Mesenchymal stem cell (in vitro differentiated cells and primary cell): ENCODE data around the gene MDH1.
"Not testable (repeated sequence)": the region's sequence is repeated elsewhere in the genome, so short reads cannot be mapped to it uniquely, and the experiment has no call there.

ENCODE experiments used
- DNase-seq: peaks from one replicate; pipeline ENCODE4 v3.0.0-alpha.2; 2013
- H2AFZ ChIP-seq: one replicate; pipeline ENCODE4 v1.6.1; 2013; ENCODE audit warnings: low read depth, mild to moderate bottlenecking, control low read depth, inconsistent platforms, low read length, moderate library complexity
- H2AK5ac ChIP-seq: 2 replicates; pipeline ENCODE4 v1.6.1; 2013; ENCODE audit warnings: low read length, moderate library complexity, mild to moderate bottlenecking, inconsistent platforms; ENCODE audit not compliant: severe bottlenecking
- H2BK120ac ChIP-seq: one replicate; pipeline ENCODE4 v1.6.1; 2013; ENCODE audit warnings: low read depth, mild to moderate bottlenecking, inconsistent platforms, low read length, moderate library complexity
- H2BK12ac ChIP-seq, 2 experiments: one replicate each; pipeline ENCODE4 v1.6.1; 2013; ENCODE audit warnings: inconsistent platforms in 2 of 2, low read length in 2 of 2, mild to moderate bottlenecking in 2 of 2, moderate library complexity in 2 of 2, control low read depth in 1 of 2
- H2BK15ac ChIP-seq: one replicate; pipeline ENCODE4 v1.6.1; 2013; ENCODE audit warnings: mild to moderate bottlenecking, low read depth, inconsistent platforms; ENCODE audit not compliant: poor library complexity, severe bottlenecking
- H2BK5ac ChIP-seq: 2 replicates; pipeline ENCODE4 v1.6.1; 2013; ENCODE audit warnings: low read depth, mild to moderate bottlenecking, low read length, control low read depth, inconsistent platforms; ENCODE audit not compliant: poor library complexity, severe bottlenecking
- H3K14ac ChIP-seq, 2 experiments: one replicate each; pipeline ENCODE4 v1.6.1; 2013; ENCODE audit warnings: inconsistent platforms in 2 of 2, low read length in 2 of 2, control low read depth in 1 of 2, mild to moderate bottlenecking in 1 of 2, moderate library complexity in 1 of 2
- H3K18ac ChIP-seq, 2 experiments: one replicate each; pipeline ENCODE4 v1.6.1; 2013; ENCODE audit warnings: inconsistent platforms in 2 of 2, low read length in 2 of 2, control low read depth in 1 of 2, low read depth in 1 of 2, mild to moderate bottlenecking in 1 of 2
- H3K23ac ChIP-seq, 2 experiments: one replicate each; pipeline ENCODE4 v1.6.1; 2013; ENCODE audit warnings: inconsistent platforms in 2 of 2, low read length in 2 of 2, mild to moderate bottlenecking in 2 of 2, moderate library complexity in 2 of 2, control low read depth in 1 of 2
- H3K27ac ChIP-seq: 2 replicates; pipeline ENCODE4 v1.5.1; 2013; ENCODE audit warnings: mild to moderate bottlenecking, moderate library complexity, low read length, control low read depth, inconsistent platforms; ENCODE audit not compliant: poor library complexity, severe bottlenecking
- H3K27me3 ChIP-seq, 2 experiments: 2 replicates each; pipeline versions ENCODE4 v1.6.1 to v1.7.0; 2013; ENCODE audit warnings: low read length in 2 of 2, mild to moderate bottlenecking in 2 of 2, moderate library complexity in 2 of 2, control low read depth in 1 of 2, inconsistent platforms in 1 of 2; ENCODE audit not compliant: control insufficient read depth in 1 of 2, insufficient read depth in 1 of 2
- H3K36me3 ChIP-seq, 2 experiments: 2 replicates each; pipeline versions ENCODE4 v1.6.1 to v1.7.0; 2013; ENCODE audit warnings: low read length in 2 of 2, control low read depth in 1 of 2, inconsistent platforms in 1 of 2, low read depth in 1 of 2, mild to moderate bottlenecking in 1 of 2; ENCODE audit not compliant: insufficient read depth in 2 of 2, control insufficient read depth in 1 of 2
- H3K4ac ChIP-seq, 2 experiments: one replicate each; pipeline ENCODE4 v1.6.1; 2013; ENCODE audit warnings: inconsistent platforms in 2 of 2, low read length in 2 of 2, mild to moderate bottlenecking in 2 of 2, moderate library complexity in 2 of 2, control low read depth in 1 of 2, low read depth in 1 of 2
- H3K4me1 ChIP-seq: 2 replicates; pipeline ENCODE4 v1.6.1; 2013; ENCODE audit warnings: low read depth, low read length, control low read depth; ENCODE audit not compliant: control insufficient read depth, insufficient read depth
- H3K4me2 ChIP-seq: 2 replicates; pipeline ENCODE4 v1.6.1; 2013; ENCODE audit warnings: low read length, mild to moderate bottlenecking, inconsistent platforms; ENCODE audit not compliant: poor library complexity, severe bottlenecking
- H3K4me3 ChIP-seq, 2 experiments: 2 replicates each; pipeline versions ENCODE4 v1.5.1 to v1.7.0; 2013; ENCODE audit warnings: low read length in 2 of 2, mild to moderate bottlenecking in 2 of 2, control low read depth in 1 of 2, low read depth in 1 of 2; ENCODE audit not compliant: insufficient read depth in 1 of 2
- H3K79me1 ChIP-seq: replicated peaks from 2 replicates; pipeline ENCODE4 v1.6.1; 2013; ENCODE audit warnings: mild to moderate bottlenecking, control low read depth, low read length, inconsistent platforms; ENCODE audit not compliant: poor library complexity, severe bottlenecking
- H3K9ac ChIP-seq: 2 replicates; pipeline ENCODE4 v1.7.0; 2013; ENCODE audit warnings: mild to moderate bottlenecking, low read length, moderate library complexity
- H3K9me3 ChIP-seq: 2 replicates; pipeline ENCODE4 v1.7.0; 2013; ENCODE audit warnings: mild to moderate bottlenecking, low read length; ENCODE audit not compliant: control insufficient read depth
- H4K8ac ChIP-seq: one replicate; pipeline ENCODE4 v1.6.1; 2013; ENCODE audit warnings: inconsistent platforms, mild to moderate bottlenecking, low read length, moderate library complexity
- H4K91ac ChIP-seq: one replicate; pipeline ENCODE4 v1.6.1; 2013; ENCODE audit warnings: mild to moderate bottlenecking, low read length, inconsistent platforms
- WGBS: methylation state at CpG from one replicate; pipeline ENCODE4 v1.1.7; 2013; ENCODE audit warnings: mixed read lengths; 5-methylcytosine and 5-hydroxymethylcytosine counted together

MDH1 gene

GRCh38 chr2:63619328-63619727 lies 30.6 kb downstream of the MDH1 start:
- no peaks in the 10 kb centered on the region for H3K79me1 ChIP-seq
- H2BK15ac ChIP-seq: no peak overlapping the region
- H3K4me1 ChIP-seq: peaks cover 4% of the 10 kb centered on the region
- no peak overlapping the region for H3K18ac ChIP-seq
- H2BK120ac ChIP-seq: no peak overlapping the region
- no peak overlapping the region for H2BK5ac ChIP-seq
- no peak overlapping the region for H2AFZ ChIP-seq
- H3K27ac ChIP-seq: no peak overlapping the region
- no peak overlapping the region for H3K4me3 ChIP-seq
- WGBS: 100% methylated on average over 1 of the region's 2 CpGs
- no peak overlapping the region for H4K91ac ChIP-seq
- H4K8ac ChIP-seq: no peak overlapping the region
- H3K14ac ChIP-seq: no peak overlapping the region
- no peak overlapping the region for H2AK5ac ChIP-seq
- H3K4ac ChIP-seq: no peak overlapping the region
- no peak overlapping the region for H3K4me2 ChIP-seq
- no peaks in the 10 kb centered on the region for H3K9me3 ChIP-seq
- no peaks in the 10 kb centered on the region for H3K27me3 ChIP-seq
- no peak overlapping the region for H3K23ac ChIP-seq
- H3K36me3 ChIP-seq: no peaks in the 10 kb centered on the region
- no peak overlapping the region for H3K9ac ChIP-seq
- DNase-seq: no peak
- H2BK12ac ChIP-seq: no peak overlapping the region

GRCh38 chr2:63622751-63623150 lies 34.0 kb downstream of the MDH1 start:
- no peak overlapping the region for H3K9ac ChIP-seq
- WGBS: 98% methylated on average over 31 of the region's 31 CpGs
- no peaks in the 10 kb centered on the region for H3K79me1 ChIP-seq

GRCh38 chr2:63623763-63624162 lies 35.0 kb downstream of the MDH1 start:
- not testable (repeated sequence) for H2BK5ac ChIP-seq, H2BK15ac ChIP-seq, H3K14ac ChIP-seq, H3K18ac ChIP-seq, H3K4me3 ChIP-seq, H2BK12ac ChIP-seq, H3K27me3 ChIP-seq, H2AK5ac ChIP-seq, H3K27ac ChIP-seq, H2BK120ac ChIP-seq, H4K8ac ChIP-seq, H3K4ac ChIP-seq, H3K36me3 ChIP-seq, H3K4me1 ChIP-seq, H3K79me1 ChIP-seq, H3K23ac ChIP-seq, H2AFZ ChIP-seq, H3K9me3 ChIP-seq, H3K4me2 ChIP-seq, H4K91ac ChIP-seq, H3K9ac ChIP-seq, DNase-seq
- 88% methylated on average over 2 of the region's 2 CpGs for WGBS

More at GRCh38 chr2:63622751-63623150, 34.0 kb downstream of the MDH1 start:
- Histone ChIP-seq H3K27me3 (no peaks in the 10 kb centered on the region), H3K4me3 (peak overlapping the region in 1 of 2 experiments; percentile 28), H2BK12ac (no peak overlapping the region), H3K4me1 (no peaks in the 10 kb centered on the region), H3K27ac (no peak overlapping the region), H3K14ac (no peak overlapping the region), H3K9me3 (peaks cover 3% of the 10 kb centered on the region), H3K4me2 (no peak overlapping the region), H4K8ac (no peak overlapping the region), H4K91ac (no peak overlapping the region), H2BK15ac (no peak overlapping the region), H3K18ac (no peak overlapping the region), H3K4ac (no peak overlapping the region), H3K36me3 (no peaks in the 10 kb centered on the region), H2BK5ac (no peak overlapping the region), H2BK120ac (no peak overlapping the region), H3K23ac (no peak overlapping the region), H2AFZ (no peak overlapping the region), H2AK5ac (no peak overlapping the region)
- DNase-seq: no peak

- Histone ChIP-seq H2BK12ac (no peak overlapping the region), H2BK15ac (no peak overlapping the region), H3K4ac (no peak overlapping the region), H2AK5ac (no peak overlapping the region), H3K23ac (peak overlapping the region in 1 of 2 experiments; percentile 9), H3K27ac (no peak overlapping the region), H3K4me3 (no peak overlapping the region), H3K18ac (no peak overlapping the region), H2BK120ac (no peak overlapping the region), H3K14ac (no peak overlapping the region), H3K4me2 (no peak overlapping the region), H4K91ac (no peak overlapping the region), H3K36me3 (no peaks in the 10 kb centered on the region), H2AFZ (no peak overlapping the region), H4K8ac (no peak overlapping the region), H2BK5ac (no peak overlapping the region), H3K4me1 (no peaks in the 10 kb centered on the region), H3K9ac (no peak overlapping the region), H3K27me3 (no peaks in the 10 kb centered on the region), H3K79me1 (no peaks in the 10 kb centered on the region), H3K9me3 (peaks cover 21% of the 10 kb centered on the region)
- 94% methylated on average over 10 of the region's 15 CpGs for WGBS
- no peak for DNase-seq
These were observed 39.1 kb downstream of the MDH1 start for GRCh38 chr2:63627866-63628265.
